Measurements from ENCODE around the gene NMBR.
"Not testable (repeated sequence)": the region's sequence is repeated elsewhere in the genome, so short reads cannot be mapped to it uniquely, and the experiment has no call there.

NMBR gene

DNA sequence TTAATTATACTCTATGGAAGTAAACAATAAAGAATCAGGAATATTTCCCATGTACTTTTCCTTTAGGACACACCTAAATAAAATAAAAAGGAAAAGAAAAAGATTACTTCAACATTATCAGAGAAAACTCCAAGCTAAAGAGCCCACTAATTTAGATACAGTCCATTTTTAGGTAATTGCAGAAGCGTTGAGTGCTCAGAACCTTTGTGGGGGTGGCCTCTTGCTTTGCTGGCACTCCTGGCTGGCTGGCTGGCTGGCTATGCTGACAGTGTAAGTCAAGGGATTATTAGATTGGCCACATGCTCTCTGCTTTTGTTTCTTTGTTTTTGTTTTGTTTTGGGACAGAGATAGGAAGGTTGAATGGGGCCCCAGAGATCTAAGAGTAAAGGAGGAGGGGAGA is 14.3 kb downstream of the NMBR start, which contains the start of gene GJE1:
GJE1 (plus strand) TSS at position 301 of the 400 bp plus-strand sequence. CDS start 234 bp downstream, outside the sequence.
- Histone ChIP-seq H3K9me3 (replicated peaks in 1 of 11) (peaks cover 0 to 7% (median 0%) of the 10 kb centered on the region in 11 experiments; a peak in 1 of 22 replicates), H3K9ac (no peak within 1 kb of the TSS), H4K20me1 (no peaks in the 10 kb centered on the region), H3K4me2 (no peak within 1 kb of the TSS), H3K4me3 (no peak within 1 kb of the TSS), H3K27ac (no peak within 1 kb of the TSS), H3K36me3 (no peaks in the 10 kb centered on the region), H3K4me1 (no peaks in the 10 kb centered on the region), H3K27me3 (no peaks in the 10 kb centered on the region)
- TF ChIP-seq Cebpa-rat (IDR thresholded peaks at IDR 0.05), result no peak

DNA sequence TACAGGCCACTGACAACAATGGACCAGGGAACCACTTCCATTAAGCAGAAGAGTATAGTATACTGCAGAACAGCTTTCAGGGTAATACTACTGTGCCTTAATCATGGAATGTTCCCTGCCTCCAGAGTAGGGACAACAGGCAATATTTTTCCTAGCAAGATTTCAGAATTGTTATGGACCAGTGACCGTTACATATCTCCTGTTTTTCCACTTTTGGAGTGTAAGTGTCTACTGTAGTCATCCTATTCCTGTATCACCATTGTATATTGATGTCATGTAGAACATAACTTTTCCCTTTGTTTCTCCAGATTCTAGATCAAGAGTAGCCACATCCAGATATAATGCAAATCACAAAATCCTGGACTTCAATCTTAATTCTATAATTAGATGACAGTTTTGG is 16.1 kb downstream of the NMBR start:
- no peak overlapping the region for H3K4me2 ChIP-seq
- H3K4me1 ChIP-seq, result no peaks in the 10 kb centered on the region
- no peak overlapping the region for H3K9ac ChIP-seq
- H3K9me3 ChIP-seq (replicated peaks in 1 of 11), result peaks cover 0 to 7% (median 0%) of the 10 kb centered on the region in 11 experiments; a peak in 1 of 22 replicates
- H3K36me3 ChIP-seq, result no peaks in the 10 kb centered on the region
- H3K27me3 ChIP-seq, result no peaks in the 10 kb centered on the region
- H3K4me3 ChIP-seq, result no peak overlapping the region
- TF ChIP-seq Cebpa-rat (IDR thresholded peaks at IDR 0.05), result no peak
- no peaks in the 10 kb centered on the region for H4K20me1 ChIP-seq
- no peak overlapping the region for H3K27ac ChIP-seq

DNA sequence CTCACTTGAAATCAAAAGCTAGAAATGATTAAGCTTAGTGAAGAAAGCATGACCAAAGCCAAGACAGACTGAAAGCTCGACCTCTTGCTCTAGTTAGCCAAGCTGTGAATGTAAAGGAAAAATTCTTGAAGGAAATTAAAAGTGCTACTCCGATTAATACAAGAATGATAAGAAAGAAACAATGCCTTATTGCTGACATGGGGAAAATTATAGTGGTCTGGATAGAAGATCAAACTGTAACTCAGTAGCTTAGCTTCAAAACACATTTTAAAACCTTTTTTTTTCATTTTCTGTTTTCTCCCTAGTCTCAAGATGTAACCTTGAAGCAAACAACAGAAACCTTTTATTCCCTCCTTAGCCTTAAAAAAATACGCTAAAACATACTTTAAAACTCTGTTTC is 25.6 kb downstream of the NMBR start:
- no peaks in the 10 kb centered on the region for H3K9me3 ChIP-seq (replicated peaks in 1 of 11)
- H3K27me3 ChIP-seq, result no peaks in the 10 kb centered on the region
- TF ChIP-seq Cebpa-rat (IDR thresholded peaks at IDR 0.05), result no peak
- H3K9ac ChIP-seq, result no peak overlapping the region
- no peaks in the 10 kb centered on the region for H4K20me1 ChIP-seq
- no peak overlapping the region for H3K4me3 ChIP-seq
- H3K4me2 ChIP-seq, result no peak overlapping the region
- H3K36me3 ChIP-seq, result no peaks in the 10 kb centered on the region
- H3K4me1 ChIP-seq, result no peaks in the 10 kb centered on the region
- H3K27ac ChIP-seq, result no peak overlapping the region

DNA sequence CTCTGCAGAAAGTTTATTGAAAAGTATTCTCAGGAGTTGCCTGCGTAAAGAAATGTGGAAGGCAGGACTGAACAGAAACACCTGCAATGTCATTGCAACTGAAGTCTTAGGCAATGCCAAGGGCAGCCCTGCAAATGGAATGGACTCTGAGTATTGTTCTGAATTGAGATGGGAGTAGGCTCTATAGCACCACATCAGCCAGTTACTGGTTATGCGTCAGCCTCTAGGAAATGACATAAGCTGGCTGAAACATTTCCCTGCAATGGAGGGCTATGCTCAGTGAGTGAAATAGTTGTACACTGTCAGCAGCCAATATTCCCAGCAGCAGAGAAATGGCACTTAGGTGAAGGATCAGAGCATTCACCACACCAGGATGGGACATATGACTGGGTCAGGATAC is 28.0 kb downstream of the NMBR start:
- Histone ChIP-seq H3K36me3 (no peaks in the 10 kb centered on the region), H3K9ac (no peak overlapping the region), H3K4me3 (no peak overlapping the region), H3K4me2 (no peak overlapping the region), H3K4me1 (no peaks in the 10 kb centered on the region; a peak in 1 of 20 replicates), H3K9me3 (replicated peaks in 1 of 11) (no peaks in the 10 kb centered on the region), H4K20me1 (no peaks in the 10 kb centered on the region), H3K27ac (no peak overlapping the region), H3K27me3 (no peaks in the 10 kb centered on the region)
- no peak for TF ChIP-seq Cebpa-rat (IDR thresholded peaks at IDR 0.05)

DNA sequence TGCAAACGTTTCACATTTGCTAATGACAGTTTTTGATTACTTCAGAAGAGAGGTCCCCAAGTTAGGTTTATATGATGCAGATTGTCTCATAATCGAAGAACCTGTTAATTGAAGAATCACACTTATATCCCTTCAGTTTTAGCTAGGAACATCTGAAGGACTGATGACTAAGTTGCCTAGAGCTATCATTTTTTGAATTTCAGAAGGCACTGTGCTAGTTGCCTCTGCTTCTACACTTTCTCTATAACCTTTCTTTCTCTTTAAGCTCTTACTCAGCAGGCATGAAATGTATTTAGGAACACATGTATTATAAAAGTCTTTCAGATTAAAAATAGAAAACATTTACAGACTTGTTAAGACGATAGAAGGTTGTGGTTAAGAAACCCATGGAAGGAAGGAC is 28.6 kb downstream of the NMBR start:
- no peaks in the 10 kb centered on the region for H3K9me3 ChIP-seq (replicated peaks in 1 of 11)
- H3K27me3 ChIP-seq, result no peaks in the 10 kb centered on the region
- no peak for TF ChIP-seq Cebpa-rat (IDR thresholded peaks at IDR 0.05)
- H3K4me3 ChIP-seq, result no peak overlapping the region
- H3K9ac ChIP-seq, result no peak overlapping the region
- H4K20me1 ChIP-seq, result no peaks in the 10 kb centered on the region
- no peaks in the 10 kb centered on the region for H3K36me3 ChIP-seq
- no peak overlapping the region for H3K4me2 ChIP-seq
- no peaks in the 10 kb centered on the region; a peak in 1 of 20 replicates for H3K4me1 ChIP-seq
- H3K27ac ChIP-seq, result no peak overlapping the region

DNA sequence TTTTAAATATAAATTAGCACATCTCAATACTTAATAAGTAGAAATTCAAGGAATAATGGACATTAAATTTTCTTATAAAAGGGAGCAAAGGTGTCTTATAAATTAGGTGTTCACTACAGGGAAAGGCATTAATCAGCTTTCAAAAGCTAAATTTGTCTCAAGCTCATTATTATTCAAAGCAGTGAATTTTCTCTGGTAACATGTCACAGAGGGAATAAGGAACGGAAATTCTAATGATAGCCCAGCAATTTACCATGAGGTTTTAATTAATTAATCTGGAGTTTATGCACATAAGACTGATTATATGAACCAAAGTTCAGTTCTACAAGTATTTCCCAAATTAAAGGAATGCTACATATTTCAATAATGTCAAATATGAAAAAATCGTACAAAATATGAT is 29.6 kb downstream of the NMBR start:
- Histone ChIP-seq H3K36me3 (no peaks in the 10 kb centered on the region), H3K4me1 (no peaks in the 10 kb centered on the region; a peak in 1 of 20 replicates), H4K20me1 (no peaks in the 10 kb centered on the region)

DNA sequence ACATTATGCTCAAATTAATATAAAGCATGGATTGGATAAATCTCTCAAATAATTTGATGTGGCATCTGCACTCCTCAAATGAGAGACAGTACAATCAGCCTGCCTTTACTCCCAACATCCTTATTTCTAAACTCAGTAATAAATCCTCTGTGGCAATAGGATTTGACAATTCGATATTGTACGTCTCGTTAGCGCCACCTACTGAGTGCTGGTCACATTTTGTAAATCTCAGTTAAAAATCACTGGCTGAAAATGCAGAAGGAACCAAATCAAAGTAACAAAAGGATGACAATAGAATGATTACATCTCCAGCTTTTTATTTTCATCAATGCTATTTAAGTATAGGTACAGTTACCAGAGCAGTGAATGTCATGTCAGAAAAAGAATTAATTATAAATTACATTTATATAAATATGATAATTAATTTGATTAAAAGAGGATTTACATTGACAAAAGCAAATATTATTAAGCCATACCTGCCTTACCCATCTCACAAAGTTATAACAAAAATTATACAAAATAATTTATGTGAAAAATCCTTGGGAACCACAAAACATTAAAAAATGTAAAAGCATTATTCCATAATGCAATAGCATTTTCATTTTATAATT is 34.4 kb downstream of the NMBR start:
- no peak for TF ChIP-seq Cebpa-rat (IDR thresholded peaks at IDR 0.05)
- Histone ChIP-seq H4K20me1 (no peaks in the 10 kb centered on the region), H3K27ac (no peak overlapping the region), H3K36me3 (no peaks in the 10 kb centered on the region), H3K4me2 (no peak overlapping the region), H3K9me3 (replicated peaks in 1 of 11) (no peaks in the 10 kb centered on the region), H3K9ac (no peak overlapping the region), H3K27me3 (no peaks in the 10 kb centered on the region), H3K4me3 (no peak overlapping the region), H3K4me1 (no peaks in the 10 kb centered on the region; a peak in 1 of 20 replicates)

More for the DNA sequence above, 29.6 kb downstream of the NMBR start:
- no peaks in the 10 kb centered on the region for H3K9me3 ChIP-seq (replicated peaks in 1 of 11)
- no peak overlapping the region for H3K27ac ChIP-seq
- H3K27me3 ChIP-seq, result no peaks in the 10 kb centered on the region
- H3K4me2 ChIP-seq, result no peak overlapping the region
- no peak overlapping the region for H3K4me3 ChIP-seq
- no peak overlapping the region for H3K9ac ChIP-seq
- no peak for TF ChIP-seq Cebpa-rat (IDR thresholded peaks at IDR 0.05)

GRCh38 chr6:142110820-142111219 is 36.1 kb downstream of the NMBR start:
- H3K9ac ChIP-seq; H3K27ac ChIP-seq; H4K20me1 ChIP-seq; H3K4me2 ChIP-seq; H3K4me1 ChIP-seq; H3K4me3 ChIP-seq; H3K36me3 ChIP-seq; H3K27me3 ChIP-seq; H3K9me3 ChIP-seq (replicated peaks in 1 of 11): not testable (repeated sequence)

DNA sequence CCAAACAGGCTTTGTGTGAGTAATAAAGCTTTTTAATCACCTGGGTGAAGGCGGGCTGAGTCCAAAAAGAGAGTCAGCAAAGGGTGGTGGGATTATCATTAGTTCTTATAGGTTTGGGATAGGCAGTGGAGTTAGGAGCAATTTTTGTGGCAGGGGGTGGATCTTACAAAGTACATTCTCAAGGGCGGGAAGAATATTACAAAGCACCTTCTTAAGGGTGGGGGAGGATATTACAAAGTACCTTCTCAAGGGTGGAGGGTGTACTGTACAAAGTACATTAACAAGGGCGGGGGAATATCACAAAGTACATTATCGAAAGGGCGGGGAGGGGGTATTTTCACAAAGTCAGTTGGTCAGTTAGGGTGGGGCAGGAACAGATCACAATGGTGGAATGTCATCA is 42.1 kb downstream of the NMBR start:
- not testable (repeated sequence) for H3K4me2 ChIP-seq; H3K4me1 ChIP-seq; H3K27me3 ChIP-seq; H3K27ac ChIP-seq; H3K36me3 ChIP-seq; H3K9ac ChIP-seq; H4K20me1 ChIP-seq; H3K4me3 ChIP-seq; H3K9me3 ChIP-seq (replicated peaks in 1 of 11)

DNA sequence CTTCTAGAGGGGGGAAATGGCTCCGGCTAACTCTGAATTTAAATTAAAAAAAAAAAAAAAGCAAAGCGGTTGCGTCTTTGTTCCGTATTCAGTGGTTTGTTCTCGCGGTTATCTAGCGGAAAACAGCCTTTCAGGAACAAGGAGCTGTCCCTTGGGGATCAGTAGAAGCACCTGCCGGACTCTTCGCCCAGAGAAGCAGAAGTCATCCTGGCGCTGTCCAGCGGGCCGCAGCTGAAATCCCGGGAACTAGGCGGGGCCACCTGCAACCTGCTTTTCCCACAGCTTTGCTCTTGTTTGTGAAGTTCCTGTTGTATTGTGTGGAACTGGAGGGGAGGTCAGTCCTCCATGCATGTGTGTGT is 58.1 kb downstream of the NMBR start:
- H3K27me3 ChIP-seq, result no peaks in the 10 kb centered on the region
- H4K20me1 ChIP-seq, result no peaks in the 10 kb centered on the region
- no peaks in the 10 kb centered on the region for H3K4me1 ChIP-seq
- H3K9ac ChIP-seq, result no peak overlapping the region
- no peak for TF ChIP-seq Cebpa-rat (IDR thresholded peaks at IDR 0.05)
- H3K4me2 ChIP-seq, result no peak overlapping the region
- H3K36me3 ChIP-seq, result no peaks in the 10 kb centered on the region
- no peak overlapping the region for H3K4me3 ChIP-seq
- H3K27ac ChIP-seq, result no peak overlapping the region
- H3K9me3 ChIP-seq (replicated peaks in 1 of 11), result peaks cover 0 to 15% (median 8%) of the 10 kb centered on the region in 11 experiments; a peak in 8 of 22 replicates

Data from BLaER1 treated with 17β-estradiol and CSF1 and Interleukin-3, amounts not matched to agents 10 nM and 100 nM (cell line).